ENCODE results near the gene UTP15.

UTP15 gene

GRCh38 chr5:73564018-73564417 lies 1.5 kb upstream of the UTP15 start:
- in situ Hi-C loops (cut with MboI; ENCODE audit: low sequenced_read_pairs), result no loop called here

- in situ Hi-C loops (cut with MboI; ENCODE audit: low sequenced_read_pairs), result no loop called here
These were observed 868 bp upstream of the UTP15 start for GRCh38 chr5:73564675-73565074.

GRCh38 chr5:73565969-73566547 lies 515 bp downstream of the UTP15 start:
- in situ Hi-C loops (cut with MboI; ENCODE audit: low sequenced_read_pairs), result no loop called here

- in situ Hi-C loops (cut with MboI; ENCODE audit: low sequenced_read_pairs), result loop anchor here (25.0 kb wide), 2 partner anchors 205 to 1080 kb away; no protein-coding TSS in a partner anchor
These were observed 17.0 kb downstream of the UTP15 start for GRCh38 chr5:73582285-73583145.

DNA sequence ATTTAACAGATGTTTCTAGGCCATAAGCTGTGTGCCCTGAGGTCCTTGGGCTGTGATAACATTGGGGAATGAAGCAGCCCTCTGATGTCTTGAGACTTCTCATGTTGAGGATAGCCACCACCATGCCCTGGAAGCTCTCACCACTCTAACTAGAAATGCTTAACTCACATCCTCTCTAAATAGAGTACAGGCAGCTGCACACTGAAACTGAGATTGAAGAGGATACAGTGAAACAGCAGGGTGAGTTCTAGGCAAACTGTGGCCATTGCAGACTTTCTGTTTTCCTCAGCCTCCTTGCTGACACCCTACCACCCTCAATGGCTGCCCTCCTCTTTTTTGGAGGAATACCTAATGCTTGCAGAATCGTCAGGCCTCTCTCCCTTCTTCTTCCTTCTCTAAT lies 22.4 kb downstream of the UTP15 start:
- in situ Hi-C loops (cut with MboI; ENCODE audit: low sequenced_read_pairs), result loop anchor here (25.0 kb wide), 2 partner anchors 199 to 1074 kb away; no protein-coding TSS in a partner anchor

GRCh38 chr5:73591102-73591695 lies 25.7 kb downstream of the UTP15 start:
- in situ Hi-C loops (cut with MboI; ENCODE audit: low sequenced_read_pairs), result loop anchor here (25.0 kb wide), 2 partner anchors 196 to 1071 kb away; no protein-coding TSS in a partner anchor

DNA sequence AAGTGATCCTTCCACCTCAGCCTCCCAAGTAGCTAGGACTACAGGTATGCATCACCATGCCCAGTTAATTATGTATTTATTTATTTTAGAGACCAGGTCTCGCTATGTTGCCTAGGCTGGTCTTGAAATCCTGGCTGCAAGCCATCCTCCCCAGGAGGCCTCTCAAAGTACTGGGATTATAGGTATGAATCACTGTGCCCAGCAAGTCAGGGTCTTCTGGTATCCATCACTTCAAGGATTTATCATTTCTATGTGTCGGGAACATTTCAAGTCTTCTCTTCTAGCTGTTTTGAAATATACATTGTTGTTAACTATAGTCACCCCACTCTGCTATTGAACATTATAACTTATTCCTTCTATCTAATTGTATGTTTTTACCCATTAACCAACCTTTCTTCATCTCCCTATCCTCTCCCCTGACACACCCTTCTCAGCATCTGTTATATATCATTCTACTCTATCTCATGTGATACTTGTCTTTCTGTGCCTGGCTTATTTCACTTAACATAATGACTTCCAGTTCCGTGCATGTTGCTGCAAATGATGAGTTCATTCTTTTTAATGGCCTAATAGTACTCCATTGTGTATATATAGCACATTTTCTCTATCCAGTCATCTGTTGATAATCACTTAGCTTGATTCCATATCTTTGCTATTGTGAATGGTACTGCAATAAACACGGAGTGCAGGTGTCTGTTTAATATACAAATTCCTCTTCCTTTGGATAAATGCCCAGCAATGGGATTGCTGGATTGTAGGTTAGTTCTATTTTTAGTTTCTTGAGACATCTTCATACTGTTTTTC lies 26.4 kb downstream of the UTP15 start:
- in situ Hi-C loops (cut with MboI; ENCODE audit: low sequenced_read_pairs), result loop anchor here (25.0 kb wide), 2 partner anchors 195 to 1070 kb away; no protein-coding TSS in a partner anchor

DNA sequence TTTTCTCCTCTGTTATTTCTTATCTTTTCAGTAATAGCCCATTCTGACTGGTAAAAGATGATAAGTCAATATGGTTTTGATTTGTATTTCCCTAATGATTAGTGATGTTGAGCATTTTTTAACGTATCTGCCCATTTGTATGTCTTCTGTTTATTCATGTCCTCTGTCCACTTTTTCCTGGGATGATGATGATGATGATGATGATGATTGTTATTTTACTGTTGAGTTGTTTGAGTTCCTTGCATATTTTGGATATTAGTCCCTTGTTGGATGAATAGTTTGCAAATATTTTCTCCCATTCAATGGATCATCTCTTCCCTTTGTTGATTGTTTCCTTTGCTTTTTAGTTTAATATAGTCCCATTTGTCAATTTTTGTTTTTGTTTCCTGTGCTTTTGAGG lies 27.0 kb downstream of the UTP15 start:
- in situ Hi-C loops (cut with MboI; ENCODE audit: low sequenced_read_pairs), result loop anchor here (25.0 kb wide), 2 partner anchors 195 to 1070 kb away; no protein-coding TSS in a partner anchor

DNA sequence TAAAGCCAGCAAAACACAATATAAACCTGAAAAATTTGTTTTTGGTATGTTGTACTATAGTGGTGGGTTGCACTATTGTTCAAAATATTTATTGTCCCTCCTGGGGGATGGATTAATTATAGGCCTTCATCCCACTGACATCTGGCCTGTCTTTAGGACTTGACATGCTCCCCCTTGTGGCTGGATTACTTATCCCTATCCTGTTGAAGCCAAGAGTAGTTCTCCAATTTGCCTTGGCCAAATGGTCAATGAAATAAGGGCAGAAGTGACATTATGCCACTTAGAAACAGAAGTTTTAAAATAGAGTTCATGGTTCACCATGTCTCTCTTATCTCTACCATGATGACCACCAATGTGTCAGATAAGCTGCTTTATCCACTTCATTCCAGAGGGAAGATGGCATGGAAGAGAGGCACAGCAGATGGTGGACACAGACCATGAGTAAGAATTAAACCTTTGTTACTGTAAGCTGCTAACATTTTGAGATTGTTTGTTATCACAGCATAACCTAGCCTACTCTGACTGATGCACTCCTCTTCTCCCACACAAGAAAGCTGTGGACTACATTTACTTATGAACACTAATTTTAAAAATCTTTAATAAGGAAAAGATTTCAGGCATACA lies 31.3 kb downstream of the UTP15 start:
- in situ Hi-C loops (cut with MboI; ENCODE audit: low sequenced_read_pairs), result loop anchor here (25.0 kb wide), 2 partner anchors 190 to 1065 kb away; no protein-coding TSS in a partner anchor

- in situ Hi-C loops (cut with MboI; ENCODE audit: low sequenced_read_pairs), result loop anchor here (25.0 kb wide), 2 partner anchors 188 to 1063 kb away; no protein-coding TSS in a partner anchor
These were observed 33.8 kb downstream of the UTP15 start for GRCh38 chr5:73599380-73599779.

DNA sequence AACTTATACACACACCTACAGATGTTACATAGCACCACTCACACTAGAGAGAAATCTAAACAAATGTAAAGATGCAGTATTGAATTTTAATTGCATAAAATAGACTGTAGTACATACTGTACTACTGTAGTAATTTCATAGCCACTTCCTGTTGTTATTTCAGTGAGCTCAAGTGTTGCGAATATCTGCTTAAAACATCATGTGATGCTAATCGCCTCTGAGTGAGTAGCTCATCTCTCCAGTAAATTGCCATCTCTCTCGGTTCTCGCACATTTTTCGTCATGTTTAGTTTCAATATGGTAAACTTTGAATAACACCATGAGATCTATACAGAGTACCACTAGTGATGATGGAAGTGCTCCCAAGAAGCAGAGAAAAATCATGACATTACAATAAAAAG lies 38.5 kb downstream of the UTP15 start:
- in situ Hi-C loops (cut with MboI; ENCODE audit: low sequenced_read_pairs), result no loop called here

- in situ Hi-C loops (cut with MboI; ENCODE audit: low sequenced_read_pairs), result no loop called here
These were observed 39.9 kb downstream of the UTP15 start for GRCh38 chr5:73605223-73606087.

- in situ Hi-C loops (cut with MboI; ENCODE audit: low sequenced_read_pairs), result no loop called here
These were observed 40.7 kb downstream of the UTP15 start for GRCh38 chr5:73606206-73606753.

DNA sequence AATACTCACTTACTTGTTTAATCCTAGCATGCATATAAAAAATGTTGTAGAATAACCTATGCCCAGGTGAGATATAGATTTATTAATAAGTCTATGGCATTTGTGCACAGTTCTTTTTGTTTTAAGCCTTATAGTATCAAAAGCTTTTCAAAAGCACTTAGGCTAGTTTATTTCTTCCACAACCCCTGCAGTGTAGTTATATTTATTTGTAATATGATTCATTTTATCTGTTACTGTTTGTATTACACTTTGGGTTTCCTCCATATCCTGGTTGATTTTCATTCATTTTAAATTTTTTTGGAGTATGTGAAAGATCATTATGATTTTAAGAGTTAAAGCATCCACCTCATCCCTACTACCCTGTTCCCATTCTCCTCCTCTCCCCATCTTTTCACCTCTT lies 41.7 kb downstream of the UTP15 start:
- in situ Hi-C loops (cut with MboI; ENCODE audit: low sequenced_read_pairs), result no loop called here

- in situ Hi-C loops (cut with MboI; ENCODE audit: low sequenced_read_pairs), result no loop called here
These were observed 47.3 kb downstream of the UTP15 start for GRCh38 chr5:73612799-73613198.

DNA sequence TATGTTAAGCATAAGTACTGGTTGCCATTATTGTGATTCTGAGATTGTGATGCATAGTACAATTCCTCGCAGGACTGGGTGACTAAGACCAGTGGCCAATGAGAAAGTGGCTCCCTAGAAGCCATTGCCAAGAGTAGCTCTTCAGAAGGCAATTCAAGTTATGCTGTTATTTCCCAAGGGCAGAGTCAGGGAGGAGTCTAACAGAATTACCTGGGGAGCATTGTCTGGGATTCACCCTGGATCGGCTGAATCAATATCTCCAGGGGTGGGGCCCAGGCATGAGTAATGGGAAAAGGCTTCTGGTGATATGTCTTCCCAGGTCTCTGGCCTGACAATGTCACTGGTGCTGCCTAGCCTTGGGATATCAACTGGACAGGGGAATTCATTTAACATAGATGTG lies 49.5 kb downstream of the UTP15 start:
- in situ Hi-C loops (cut with MboI; ENCODE audit: low sequenced_read_pairs), result no loop called here

DNA sequence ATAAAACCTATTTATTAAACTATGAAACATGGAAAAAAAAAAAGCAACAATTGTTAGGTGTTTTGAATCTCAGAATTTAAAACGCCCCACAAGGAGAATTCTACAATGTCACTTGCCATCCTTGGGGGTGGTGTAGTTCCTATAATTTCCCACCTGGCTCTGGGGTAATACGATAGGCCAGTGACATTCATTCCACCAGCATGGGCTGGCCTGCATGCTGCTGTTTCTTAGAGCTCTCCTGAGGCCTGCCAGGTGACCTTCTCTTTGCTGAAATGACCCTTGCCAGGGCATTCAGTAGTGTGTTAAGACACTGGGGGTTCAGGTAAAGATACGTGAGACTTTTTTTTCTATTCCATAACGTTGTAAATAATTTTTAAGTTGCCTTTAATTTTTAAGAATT lies 50.4 kb downstream of the UTP15 start:
- in situ Hi-C loops (cut with MboI; ENCODE audit: low sequenced_read_pairs), result no loop called here

GRCh38 chr5:73617510-73618279 lies 52.2 kb downstream of the UTP15 start:
- in situ Hi-C loops (cut with MboI; ENCODE audit: low sequenced_read_pairs), result no loop called here

All from HL-60/S4 treated with phorbol 12-myristate 13-acetate at 8.2 ng/mL for 4 days and 3 days (cell line).